Tibial artery (tissue), 4 donors: ENCODE measurements around the gene C1QTNF6.

Experiments
- DNase-seq, 2 donors: peaks; one replicate each; pipeline ENCODE4 v3.0.0-alpha.2; 2019
- H3K27ac ChIP-seq, 2 donors: fragments of 200-600 bp; sonication (generic) in 1 of 2; 1 replicate in 1 of 2; 2 replicates in 1 of 2; pipeline ENCODE4 v1.5.1; 2018 to 2019; ENCODE audit warnings: mild to moderate bottlenecking in 1 of 2
- H3K27me3 ChIP-seq, 2 donors: fragments of 200-600 bp; sonication (generic) in 1 of 2; one replicate each; pipeline versions ENCODE4 v1.5.1 to v1.6.0; 2016 to 2019
- H3K36me3 ChIP-seq, 3 donors: fragments of 200-600 bp; sonication (generic) in 2 of 3; one replicate each; pipeline ENCODE4 v1.5.1; 2016 to 2019; ENCODE audit warnings: mild to moderate bottlenecking in 2 of 3
- H3K4me1 ChIP-seq, 4 donors: fragments of 200-600 bp; sonication (generic) in 2 of 4; 1 replicate in 3 of 4; 2 replicates in 1 of 4; pipeline ENCODE4 v1.5.1; 2016 to 2019
- H3K4me3 ChIP-seq, 2 donors: fragments of 200-600 bp; sonication (generic) in 1 of 2; 1 replicate in 1 of 2; 2 replicates in 1 of 2; pipeline ENCODE4 v1.5.1; 2018 to 2019; ENCODE audit warnings: mild to moderate bottlenecking in 2 of 2
- H3K9me3 ChIP-seq, 3 donors: fragments of 200-600 bp; sonication (generic) in 1 of 3; one replicate each; pipeline ENCODE4 v1.5.1; 2016 to 2019
- intact Hi-C: fragments of 100-400 bp; cut with DNase I; formaldehyde crosslinking; loops from one replicate; pipeline ENCODE4 v1.15.0; 2023; ENCODE audit warnings: low total_unique reads
- TF ChIP-seq, protein P1 (sequence below), 2 experiments: fragments of 200-600 bp in 1 of 2; fragments of 450-650 bp in 1 of 2; IDR thresholded peaks; one replicate each; pipeline ENCODE4 v1.5.1; 2017 to 2019; ENCODE audit warnings: antibody characterized with exemption in 2 of 2, mild to moderate bottlenecking in 1 of 2, moderate library complexity in 1 of 2

The C1QTNF6 gene

DNA sequence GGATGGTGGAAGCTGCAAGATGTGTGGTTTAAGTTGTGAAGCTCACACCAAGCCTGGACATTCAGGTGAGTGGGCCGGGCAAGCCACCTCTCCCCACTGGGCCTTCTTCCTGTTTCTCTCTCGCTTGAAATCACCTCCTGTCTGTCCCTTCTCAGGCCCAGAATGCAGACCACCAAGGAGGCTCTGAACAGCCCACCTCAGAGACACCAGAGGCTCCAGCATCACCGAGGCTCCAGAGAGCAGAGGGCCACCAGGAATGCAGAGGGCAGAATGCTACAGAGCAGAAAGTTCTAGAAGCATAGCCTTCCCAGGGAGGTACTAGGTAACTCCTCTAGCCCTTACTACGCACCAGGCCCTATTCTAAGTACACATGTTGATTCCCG is 23.6 kb downstream of the C1QTNF6 start:
- no peak for DNase-seq
- intact Hi-C loops: no loop called here
- no peak overlapping the region for H3K4me3 ChIP-seq
- no peaks in the 10 kb centered on the region for H3K36me3 ChIP-seq
- TF ChIP-seq, protein P1, sequence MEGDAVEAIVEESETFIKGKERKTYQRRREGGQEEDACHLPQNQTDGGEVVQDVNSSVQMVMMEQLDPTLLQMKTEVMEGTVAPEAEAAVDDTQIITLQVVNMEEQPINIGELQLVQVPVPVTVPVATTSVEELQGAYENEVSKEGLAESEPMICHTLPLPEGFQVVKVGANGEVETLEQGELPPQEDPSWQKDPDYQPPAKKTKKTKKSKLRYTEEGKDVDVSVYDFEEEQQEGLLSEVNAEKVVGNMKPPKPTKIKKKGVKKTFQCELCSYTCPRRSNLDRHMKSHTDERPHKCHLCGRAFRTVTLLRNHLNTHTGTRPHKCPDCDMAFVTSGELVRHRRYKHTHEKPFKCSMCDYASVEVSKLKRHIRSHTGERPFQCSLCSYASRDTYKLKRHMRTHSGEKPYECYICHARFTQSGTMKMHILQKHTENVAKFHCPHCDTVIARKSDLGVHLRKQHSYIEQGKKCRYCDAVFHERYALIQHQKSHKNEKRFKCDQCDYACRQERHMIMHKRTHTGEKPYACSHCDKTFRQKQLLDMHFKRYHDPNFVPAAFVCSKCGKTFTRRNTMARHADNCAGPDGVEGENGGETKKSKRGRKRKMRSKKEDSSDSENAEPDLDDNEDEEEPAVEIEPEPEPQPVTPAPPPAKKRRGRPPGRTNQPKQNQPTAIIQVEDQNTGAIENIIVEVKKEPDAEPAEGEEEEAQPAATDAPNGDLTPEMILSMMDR (IDR thresholded peaks at IDR 0.05): no peak
- no peak overlapping the region for H3K27ac ChIP-seq
- H3K4me1 ChIP-seq: peaks cover 0 to 7% (median 4%) of the 10 kb centered on the region in 4 donors
- H3K9me3 ChIP-seq: no peaks in the 10 kb centered on the region
- H3K27me3 ChIP-seq: peaks cover 0 to 40% of the 10 kb centered on the region in 2 donors

DNA sequence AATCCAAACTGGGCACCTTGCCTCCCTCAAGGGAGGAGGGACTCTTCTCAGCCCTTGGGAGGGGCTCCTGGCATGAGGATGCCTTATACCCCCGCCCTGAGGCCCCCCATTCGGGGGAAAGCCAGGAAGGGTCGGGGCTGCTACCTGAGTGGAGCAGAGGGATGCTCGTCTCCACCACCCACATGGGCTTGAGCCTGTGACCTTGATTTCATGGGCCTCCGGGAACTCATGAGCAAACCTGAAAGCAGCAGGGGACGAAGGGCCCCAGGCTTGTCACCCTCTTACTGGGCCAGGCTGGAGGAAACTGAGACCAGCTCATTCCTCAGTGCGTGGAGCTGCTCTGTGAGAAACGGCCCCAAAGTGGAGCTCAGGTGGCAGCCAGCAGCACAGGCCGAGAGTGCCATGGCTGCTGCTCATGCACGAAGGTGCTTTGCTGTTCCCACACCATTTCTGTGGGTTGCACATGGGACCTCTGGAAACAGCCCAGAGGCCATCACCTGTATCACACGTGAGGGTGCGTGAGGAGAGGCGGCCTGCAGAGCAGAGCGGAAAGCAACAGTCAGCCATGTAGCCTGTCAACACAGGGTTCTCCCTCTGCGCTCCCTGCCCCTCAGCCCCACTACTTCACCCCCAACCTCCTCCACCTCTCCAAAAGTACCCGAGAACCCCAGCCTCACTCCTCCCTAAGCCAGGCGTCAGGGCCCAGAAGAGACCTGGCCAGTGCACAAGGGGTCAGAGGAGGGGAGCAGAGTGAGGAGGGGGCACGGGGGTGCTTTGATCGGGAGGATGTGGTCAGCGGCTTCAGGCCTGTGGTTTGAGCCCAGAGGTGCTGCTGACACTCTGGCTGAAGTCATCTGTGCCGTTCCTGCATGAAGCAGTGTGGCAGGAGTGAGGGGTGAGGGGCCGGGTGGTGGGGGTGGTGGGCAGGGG is 24.2 kb downstream of the C1QTNF6 start:
- H3K27ac ChIP-seq: no peak overlapping the region
- intact Hi-C loops: no loop called here
- TF ChIP-seq, protein P1 (IDR thresholded peaks at IDR 0.05): no peak
- H3K4me1 ChIP-seq: peaks cover 0 to 7% (median 4%) of the 10 kb centered on the region in 4 donors
- H3K27me3 ChIP-seq: peaks cover 0 to 39% of the 10 kb centered on the region in 2 donors
- DNase-seq: no peak
- H3K4me3 ChIP-seq: no peak overlapping the region
- H3K36me3 ChIP-seq: no peaks in the 10 kb centered on the region
- no peaks in the 10 kb centered on the region for H3K9me3 ChIP-seq

DNA sequence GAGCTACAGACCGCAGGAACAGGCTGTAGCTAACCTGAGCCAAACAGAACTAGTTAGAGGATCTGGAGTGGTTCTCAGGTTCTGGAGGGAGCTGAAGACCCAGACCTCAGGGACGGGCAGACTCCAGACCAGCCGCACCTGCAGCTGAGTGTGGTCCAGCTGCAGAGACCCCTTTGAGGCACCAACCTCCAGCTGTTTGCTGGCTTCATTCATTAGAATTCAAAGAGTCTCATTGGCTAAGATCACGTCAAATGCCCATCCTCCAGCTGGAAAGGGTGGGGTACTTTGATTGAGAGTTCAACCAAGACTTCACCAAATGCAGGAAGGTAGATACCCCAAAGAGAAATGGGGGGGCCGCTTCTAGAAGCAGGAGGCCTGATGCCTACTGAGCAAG is 25.0 kb downstream of the C1QTNF6 start:
- Histone ChIP-seq H3K9me3 (no peaks in the 10 kb centered on the region), H3K4me3 (no peak overlapping the region), H3K27ac (no peak overlapping the region), H3K27me3 (peaks cover 0 to 41% of the 10 kb centered on the region in 2 donors), H3K4me1 (peaks cover 0 to 7% (median 4%) of the 10 kb centered on the region in 4 donors), H3K36me3 (no peaks in the 10 kb centered on the region)
- no peak for DNase-seq
- TF ChIP-seq, protein P1 (IDR thresholded peaks at IDR 0.05): no peak
- intact Hi-C loops: no loop called here

DNA sequence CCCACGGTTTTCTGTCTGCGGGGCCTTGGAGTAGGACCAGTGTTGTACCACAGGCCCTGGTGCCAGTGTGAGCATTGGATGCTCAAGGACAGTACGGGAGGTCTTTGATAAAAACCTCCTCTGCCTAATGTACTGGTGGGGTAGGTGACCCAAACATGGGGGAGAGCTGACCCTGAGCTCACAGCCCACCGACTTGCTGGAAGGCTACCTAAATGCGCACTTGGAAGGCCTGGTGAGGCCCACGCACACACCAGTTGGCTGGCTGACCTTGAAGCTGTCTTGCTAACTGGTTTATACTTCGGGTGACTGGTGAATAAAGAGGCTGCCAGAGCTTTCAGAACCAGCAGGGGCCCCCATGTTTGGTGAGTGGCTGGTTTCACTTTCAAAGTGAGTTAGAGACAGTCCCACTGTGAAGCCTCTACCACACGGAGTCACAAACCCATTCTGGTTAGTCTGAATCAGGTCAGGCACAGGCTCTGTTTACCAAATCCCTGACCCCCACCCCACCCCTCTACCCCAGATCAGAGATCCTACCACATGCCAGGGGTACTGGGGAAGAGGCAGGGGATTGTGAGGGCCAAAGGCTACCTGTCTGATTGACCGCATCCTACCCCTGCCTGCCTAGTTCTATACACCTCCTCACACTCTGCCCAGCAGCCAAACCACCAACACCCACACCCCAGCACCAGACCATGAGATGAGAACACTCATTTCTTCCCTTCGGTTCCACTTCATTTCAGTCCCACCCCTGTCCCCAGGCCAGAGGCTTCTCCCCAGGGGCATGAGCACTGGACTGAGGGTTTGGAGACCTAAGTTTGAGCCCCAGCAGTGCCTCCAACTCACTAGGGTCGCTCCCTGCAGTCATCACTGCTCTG is 25.6 kb downstream of the C1QTNF6 start:
- H3K27me3 ChIP-seq: peaks cover 0 to 48% of the 10 kb centered on the region in 2 donors
- intact Hi-C loops: no loop called here
- TF ChIP-seq, protein P1 (IDR thresholded peaks at IDR 0.05): no peak
- no peaks in the 10 kb centered on the region for H3K9me3 ChIP-seq
- H3K36me3 ChIP-seq: no peaks in the 10 kb centered on the region
- peaks cover 0 to 7% (median 3%) of the 10 kb centered on the region in 4 donors for H3K4me1 ChIP-seq
- no peak for DNase-seq
- no peak overlapping the region for H3K27ac ChIP-seq
- no peak overlapping the region for H3K4me3 ChIP-seq

- DNase-seq: no peak
- no peaks in the 10 kb centered on the region for H3K4me1 ChIP-seq
- intact Hi-C loops: no loop called here
- H3K27ac ChIP-seq: no peak overlapping the region
- TF ChIP-seq, protein P1 (IDR thresholded peaks at IDR 0.05): no peak
- H3K27me3 ChIP-seq: peaks cover 0 to 55% of the 10 kb centered on the region in 2 donors
- H3K9me3 ChIP-seq: no peaks in the 10 kb centered on the region
- H3K36me3 ChIP-seq: no peaks in the 10 kb centered on the region
- no peak overlapping the region for H3K4me3 ChIP-seq
Observed at GRCh38 chr22:37161443-37161842, 26.6 kb downstream of the C1QTNF6 start.
